Breast epithelium (tissue), 3 donors: ENCODE results near the gene DTNB.

Source experiments
- POLR2A ChIP-seq: fragments of 450-650 bp; IDR thresholded peaks from one replicate; pipeline ENCODE4 v1.6.1; 2016; ENCODE audit warnings: antibody characterized with exemption, mild to moderate bottlenecking, moderate library complexity
- TF ChIP-seq, protein P1 (sequence below), 3 donors: fragments of 450-650 bp; IDR thresholded peaks; one replicate each; pipeline ENCODE4 v1.5.1; 2016 to 2017; ENCODE audit warnings: antibody characterized with exemption in 3 of 3, mild to moderate bottlenecking in 3 of 3, moderate library complexity in 3 of 3

DNA sequence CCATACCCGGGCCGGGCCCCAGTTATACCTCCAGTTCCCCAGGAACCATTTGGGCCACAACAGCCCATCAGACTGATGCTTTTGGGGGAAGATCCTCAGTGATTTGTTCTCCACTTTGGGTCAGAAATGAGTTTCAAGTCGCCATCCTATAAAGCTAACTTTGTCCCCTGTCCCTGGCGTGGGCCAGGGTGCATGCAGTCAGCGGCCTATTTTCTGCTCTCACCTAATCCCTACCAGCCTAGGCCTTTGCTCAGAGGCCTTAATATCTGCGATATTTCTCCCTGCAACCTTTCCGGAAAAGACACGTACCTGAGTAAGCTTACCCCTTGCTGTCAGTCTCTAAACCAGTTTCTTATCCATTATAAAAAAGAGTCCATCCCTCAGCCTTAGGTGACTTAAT is 338.9 kb downstream of the DTNB start:
- TF ChIP-seq, protein P1, sequence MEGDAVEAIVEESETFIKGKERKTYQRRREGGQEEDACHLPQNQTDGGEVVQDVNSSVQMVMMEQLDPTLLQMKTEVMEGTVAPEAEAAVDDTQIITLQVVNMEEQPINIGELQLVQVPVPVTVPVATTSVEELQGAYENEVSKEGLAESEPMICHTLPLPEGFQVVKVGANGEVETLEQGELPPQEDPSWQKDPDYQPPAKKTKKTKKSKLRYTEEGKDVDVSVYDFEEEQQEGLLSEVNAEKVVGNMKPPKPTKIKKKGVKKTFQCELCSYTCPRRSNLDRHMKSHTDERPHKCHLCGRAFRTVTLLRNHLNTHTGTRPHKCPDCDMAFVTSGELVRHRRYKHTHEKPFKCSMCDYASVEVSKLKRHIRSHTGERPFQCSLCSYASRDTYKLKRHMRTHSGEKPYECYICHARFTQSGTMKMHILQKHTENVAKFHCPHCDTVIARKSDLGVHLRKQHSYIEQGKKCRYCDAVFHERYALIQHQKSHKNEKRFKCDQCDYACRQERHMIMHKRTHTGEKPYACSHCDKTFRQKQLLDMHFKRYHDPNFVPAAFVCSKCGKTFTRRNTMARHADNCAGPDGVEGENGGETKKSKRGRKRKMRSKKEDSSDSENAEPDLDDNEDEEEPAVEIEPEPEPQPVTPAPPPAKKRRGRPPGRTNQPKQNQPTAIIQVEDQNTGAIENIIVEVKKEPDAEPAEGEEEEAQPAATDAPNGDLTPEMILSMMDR (IDR thresholded peaks at IDR 0.05) = no peak
- no peak for TF ChIP-seq POLR2A
